HG03196 (cell line): Measurements from ENCODE around the gene ABCG4.

ENCODE experiments used
- ATAC-seq: cut with Tn5 transposase; IDR thresholded peaks from one replicate; pipeline ENCODE4 v1.9.1; 2021; ENCODE audit not compliant: unreplicated experiment

ABCG4 gene

GRCh38 chr11:119205080-119205479 lies 56.2 kb downstream of the ABCG4 start:
- ATAC-seq: no peak

DNA sequence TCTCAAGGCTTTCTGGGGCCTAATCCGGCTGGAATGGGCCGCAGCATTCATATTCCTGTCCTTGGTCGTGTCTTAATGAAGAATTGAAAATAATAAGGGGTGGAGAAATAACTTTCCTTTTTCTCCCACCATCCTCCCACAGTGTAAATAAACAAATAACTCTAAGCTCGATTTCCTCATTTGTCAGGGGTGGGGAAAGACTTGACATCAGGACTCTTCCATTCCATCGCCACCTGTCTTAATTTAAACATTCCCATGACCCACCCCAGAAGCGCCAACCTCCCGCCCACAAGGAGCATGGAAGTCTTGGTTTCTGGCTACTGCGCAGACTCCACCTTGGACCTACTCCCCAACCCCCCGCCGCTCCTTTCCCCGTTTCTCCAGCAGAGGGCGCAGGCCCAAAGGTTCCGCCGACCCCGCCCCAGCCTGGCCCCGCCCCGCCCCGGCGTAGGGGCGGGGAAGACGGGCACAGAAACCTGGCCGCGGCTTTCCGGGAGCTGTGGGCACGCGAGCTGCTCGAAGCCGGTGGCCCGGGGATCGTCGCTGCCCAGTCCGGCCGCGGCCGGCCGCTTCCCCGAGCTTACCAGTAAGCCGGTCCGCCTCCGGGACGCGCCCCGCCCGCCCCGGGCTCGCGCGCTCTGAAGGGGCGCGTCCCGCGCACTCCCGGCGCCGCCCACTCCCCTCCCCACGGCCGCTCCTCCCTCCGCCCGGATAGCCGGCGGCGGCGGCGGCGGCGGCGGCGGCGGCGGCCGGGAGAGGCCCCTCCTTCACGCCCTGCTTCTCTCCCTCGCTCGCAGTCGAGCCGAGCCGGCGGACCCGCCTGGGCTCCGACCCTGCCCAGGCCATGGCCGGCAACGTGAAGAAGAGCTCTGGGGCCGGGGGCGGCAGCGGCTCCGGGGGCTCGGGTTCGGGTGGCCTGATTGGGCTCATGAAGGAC lies 57.0 kb downstream of the ABCG4 start, which contains the start of gene CBL:
TSS of gene CBL (plus strand) at position 766 of the 937 bp plus-strand sequence. CDS start at position 845, 79 bp downstream.
- peak; percentile 87 for ATAC-seq

GRCh38 chr11:119206511-119207414 lies 57.9 kb downstream of the ABCG4 start:
- ATAC-seq: peak; percentile 11

GRCh38 chr11:119207415-119207960 lies 58.6 kb downstream of the ABCG4 start:
- ATAC-seq: no peak

DNA sequence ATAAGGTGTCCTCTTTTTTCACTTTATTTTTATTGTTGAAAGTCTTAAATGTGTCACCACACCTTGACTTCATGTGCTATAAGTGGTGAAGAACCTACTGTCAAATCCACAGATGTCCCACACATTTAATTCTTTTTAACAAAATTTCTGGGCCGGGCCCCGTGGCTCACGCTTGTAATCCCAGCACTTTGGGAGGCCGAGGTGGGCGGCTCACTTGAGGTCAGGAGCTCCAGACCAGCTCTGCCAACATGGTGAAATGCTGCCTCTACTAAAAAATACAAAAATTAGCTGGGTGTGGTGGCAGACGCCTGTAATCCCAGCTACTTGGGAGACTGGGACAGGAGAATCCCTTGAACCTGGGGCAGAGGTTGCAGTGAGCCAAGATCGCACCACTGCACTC lies 60.3 kb downstream of the ABCG4 start:
- ATAC-seq: no peak

- no peak for ATAC-seq
Measured at GRCh38 chr11:119210050-119210449, 61.2 kb downstream of the ABCG4 start.
